NB4 (cell line): ENCODE data around the gene APP.

Experiments used
- DNase-seq: peaks from one replicate; pipeline ENCODE4 v3.0.0; 2010; ENCODE audit warnings: low read depth
- H3K4me3 ChIP-seq: one replicate; pipeline ENCODE4 v1.5.1; 2011; ENCODE audit warnings: mild to moderate bottlenecking, low read depth, low read length, moderate library complexity
- MAX ChIP-seq: IDR thresholded peaks from 2 replicates; pipeline ENCODE4 v1.6.1; 2011; ENCODE audit warnings: low read depth, low read length
- MYC ChIP-seq: IDR thresholded peaks from 2 replicates; pipeline ENCODE4 v1.6.1; 2011; ENCODE audit warnings: low read depth, low read length
- POLR2A ChIP-seq: IDR thresholded peaks from 2 replicates; pipeline ENCODE4 v1.6.1; 2011; ENCODE audit warnings: mild to moderate bottlenecking; ENCODE audit not compliant: insufficient read length; ENCODE audit errors: extremely low read depth
- TF ChIP-seq, protein P1 (sequence below): IDR thresholded peaks from one replicate; pipeline ENCODE4 v1.5.1; 2012; ENCODE audit warnings: low read depth, low read length

APP gene

DNA sequence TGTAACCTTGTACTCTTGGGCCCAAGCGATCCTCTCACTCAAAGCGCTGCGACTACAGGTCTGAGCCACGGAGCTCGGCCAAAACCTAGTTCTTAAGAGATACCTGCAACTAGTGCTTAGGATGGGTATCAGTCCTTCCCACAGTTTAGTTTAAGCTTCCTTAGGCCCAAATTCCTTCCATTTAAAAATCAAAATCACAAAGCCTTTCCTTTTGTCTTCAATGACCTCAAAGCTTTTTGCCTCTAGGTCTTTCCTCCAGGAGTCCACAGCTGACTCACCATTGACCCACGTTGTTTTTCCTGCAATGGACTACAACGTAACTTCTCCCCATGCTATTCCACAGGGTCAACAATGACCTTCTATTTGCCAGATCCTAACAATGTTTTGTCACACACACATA, 64.0 kb downstream of the APP start:
- DNase-seq = no peak
- TF ChIP-seq MAX (no peak), POLR2A (no peak), MYC (no peak)
- TF ChIP-seq, protein P1, sequence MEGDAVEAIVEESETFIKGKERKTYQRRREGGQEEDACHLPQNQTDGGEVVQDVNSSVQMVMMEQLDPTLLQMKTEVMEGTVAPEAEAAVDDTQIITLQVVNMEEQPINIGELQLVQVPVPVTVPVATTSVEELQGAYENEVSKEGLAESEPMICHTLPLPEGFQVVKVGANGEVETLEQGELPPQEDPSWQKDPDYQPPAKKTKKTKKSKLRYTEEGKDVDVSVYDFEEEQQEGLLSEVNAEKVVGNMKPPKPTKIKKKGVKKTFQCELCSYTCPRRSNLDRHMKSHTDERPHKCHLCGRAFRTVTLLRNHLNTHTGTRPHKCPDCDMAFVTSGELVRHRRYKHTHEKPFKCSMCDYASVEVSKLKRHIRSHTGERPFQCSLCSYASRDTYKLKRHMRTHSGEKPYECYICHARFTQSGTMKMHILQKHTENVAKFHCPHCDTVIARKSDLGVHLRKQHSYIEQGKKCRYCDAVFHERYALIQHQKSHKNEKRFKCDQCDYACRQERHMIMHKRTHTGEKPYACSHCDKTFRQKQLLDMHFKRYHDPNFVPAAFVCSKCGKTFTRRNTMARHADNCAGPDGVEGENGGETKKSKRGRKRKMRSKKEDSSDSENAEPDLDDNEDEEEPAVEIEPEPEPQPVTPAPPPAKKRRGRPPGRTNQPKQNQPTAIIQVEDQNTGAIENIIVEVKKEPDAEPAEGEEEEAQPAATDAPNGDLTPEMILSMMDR = no peak
- H3K4me3 ChIP-seq = no peak overlapping the region

- TF ChIP-seq MAX = no peak
- no peak for TF ChIP-seq MYC
- TF ChIP-seq, protein P1 = no peak
- no peak for TF ChIP-seq POLR2A
- DNase-seq = no peak
- H3K4me3 ChIP-seq = no peak overlapping the region
These were observed 64.8 kb downstream of the APP start for GRCh38 chr21:26105819-26106218.

GRCh38 chr21:26100573-26100972, 70.0 kb downstream of the APP start:
- no peak for DNase-seq
- no peak overlapping the region for H3K4me3 ChIP-seq
- TF ChIP-seq MYC (no peak), MAX (no peak), POLR2A (no peak)
- TF ChIP-seq, protein P1 = no peak

GRCh38 chr21:26099610-26100219, 70.9 kb downstream of the APP start:
- TF ChIP-seq POLR2A (no peak), MYC (no peak), MAX (no peak)
- TF ChIP-seq, protein P1 = no peak
- DNase-seq = no peak
- no peak overlapping the region for H3K4me3 ChIP-seq

DNA sequence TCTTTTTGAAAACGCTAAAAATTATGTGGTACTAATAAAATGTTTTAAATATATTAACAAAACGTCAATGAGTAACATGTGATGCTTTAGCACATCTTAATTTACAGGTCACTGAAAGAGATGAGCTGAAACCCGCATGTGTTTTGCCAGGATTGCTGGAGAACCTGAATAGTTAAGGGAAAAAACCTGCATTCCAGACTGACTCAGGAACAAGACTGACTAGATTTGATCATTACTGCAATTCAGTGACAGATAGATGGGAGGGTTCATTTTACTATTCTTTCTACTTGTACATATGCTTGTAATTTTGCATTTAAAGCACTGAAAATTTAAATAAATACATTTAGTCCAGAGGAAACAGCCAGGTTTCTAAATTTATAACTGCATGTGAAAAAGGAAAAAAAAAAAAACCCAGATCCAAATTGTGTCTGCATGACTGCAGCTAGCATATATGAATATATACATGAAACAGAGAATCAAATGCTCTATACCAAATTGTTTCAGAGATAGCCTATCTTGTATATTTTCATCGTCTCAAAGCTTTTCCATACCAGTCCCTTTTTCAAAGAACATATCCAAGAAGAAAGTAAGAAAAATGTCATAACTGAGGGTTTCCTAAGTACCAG, 71.7 kb downstream of the APP start:
- H3K4me3 ChIP-seq = no peak overlapping the region
- TF ChIP-seq POLR2A = no peak
- TF ChIP-seq, protein P1 = no peak
- no peak for TF ChIP-seq MAX
- no peak for TF ChIP-seq MYC
- no peak for DNase-seq

DNA sequence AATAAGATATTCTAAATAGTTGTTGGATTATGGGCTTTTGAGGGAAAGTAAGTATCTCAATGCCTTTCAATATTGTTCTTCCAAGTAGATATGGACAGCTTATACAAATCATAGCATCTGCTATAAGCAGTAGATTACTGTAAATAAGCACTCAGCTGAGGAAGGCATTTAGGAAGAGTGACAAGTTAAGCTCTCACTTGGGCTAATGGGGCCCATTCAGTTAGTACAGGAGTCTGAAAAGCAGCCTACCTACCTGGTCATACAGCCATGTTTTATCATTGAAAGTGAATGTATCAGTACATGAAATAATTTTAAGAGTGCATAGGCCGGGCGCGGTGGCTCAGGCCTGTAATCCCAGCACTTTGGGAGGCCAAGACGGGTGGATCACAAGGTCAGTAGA, 73.1 kb downstream of the APP start:
- no peak overlapping the region for H3K4me3 ChIP-seq
- DNase-seq = no peak
- TF ChIP-seq, protein P1 = no peak
- TF ChIP-seq POLR2A (no peak), MYC (no peak), MAX (no peak)
